NOMO-1 treated with dmso at 0.1 percent for 144 hours (cell line): ENCODE data around the gene TP53I13.
"Not testable (repeated sequence)": the region's sequence is repeated elsewhere in the genome, so short reads cannot be mapped to it uniquely, and the experiment has no call there.

ENCODE experiments used
- DNase-seq: peaks from one replicate; lab custom pipeline; 2025; ENCODE audit not compliant: unreplicated experiment; lab: John Stamatoyannopoulos, UW

TP53I13 gene

GRCh38 chr17:29568331-29569244, at the start of gene TP53I13:
Gene TP53I13, plus strand, starts transcription at chr17:29568701. Its CDS starts 58 bp downstream, at chr17:29568759.
- peak; percentile 70 for DNase-seq

GRCh38 chr17:29524692-29525091, 43.8 kb upstream of the TP53I13 start:
- DNase-seq = no peak

GRCh38 chr17:29526322-29526721, 42.2 kb upstream of the TP53I13 start:
- DNase-seq = no peak

- DNase-seq = no peak
Observed at GRCh38 chr17:29533976-29534375, 34.5 kb upstream of the TP53I13 start.

GRCh38 chr17:29544066-29544465, 24.4 kb upstream of the TP53I13 start:
- DNase-seq = no peak

- DNase-seq = no peak
Observed at GRCh38 chr17:29546085-29546484, 22.4 kb upstream of the TP53I13 start.

- DNase-seq = no peak
Observed at GRCh38 chr17:29546830-29547229, 21.7 kb upstream of the TP53I13 start.

- no peak for DNase-seq
Observed at GRCh38 chr17:29549177-29549923, 19.2 kb upstream of the TP53I13 start.

- DNase-seq = no peak
Observed at GRCh38 chr17:29555840-29556239, 12.7 kb upstream of the TP53I13 start.

GRCh38 chr17:29557085-29557738, 11.3 kb upstream of the TP53I13 start:
- DNase-seq = no peak

GRCh38 chr17:29557739-29558116, 10.8 kb upstream of the TP53I13 start:
- DNase-seq = no peak

- not testable (repeated sequence) for DNase-seq
Observed at GRCh38 chr17:29558139-29558538, 10.4 kb upstream of the TP53I13 start.

- DNase-seq = no peak
Observed at GRCh38 chr17:29559640-29560039, 8.9 kb upstream of the TP53I13 start.

GRCh38 chr17:29560316-29560715, 8.2 kb upstream of the TP53I13 start:
- DNase-seq = peak; percentile 81

GRCh38 chr17:29561554-29562517, 6.7 kb upstream of the TP53I13 start:
- no peak for DNase-seq

GRCh38 chr17:29562615-29563014, 5.9 kb upstream of the TP53I13 start:
- DNase-seq = no peak

GRCh38 chr17:29563816-29564215, 4.7 kb upstream of the TP53I13 start:
- no peak for DNase-seq

GRCh38 chr17:29565643-29566472, 2.6 kb upstream of the TP53I13 start:
- DNase-seq = peak; percentile 25

- DNase-seq = peak; percentile 56
Observed at GRCh38 chr17:29566473-29567303, 1.8 kb upstream of the TP53I13 start, which contains the start of gene ABHD15. Gene ABHD15, minus strand, starts transcription at chr17:29567037. Its CDS starts 71 bp downstream, at chr17:29566966.
